IPS-11a (cell line): ENCODE data around the gene PRKAG2.

Experiments used
- H3K4me3 ChIP-seq: one replicate; pipeline ENCODE4 v1.5.1; 2013; ENCODE audit warnings: low read depth, low read length, control low read depth

PRKAG2 gene

GRCh38 chr7:151684408-151685175 is 192.3 kb downstream of the PRKAG2 start:
- no peak overlapping the region for H3K4me3 ChIP-seq

DNA sequence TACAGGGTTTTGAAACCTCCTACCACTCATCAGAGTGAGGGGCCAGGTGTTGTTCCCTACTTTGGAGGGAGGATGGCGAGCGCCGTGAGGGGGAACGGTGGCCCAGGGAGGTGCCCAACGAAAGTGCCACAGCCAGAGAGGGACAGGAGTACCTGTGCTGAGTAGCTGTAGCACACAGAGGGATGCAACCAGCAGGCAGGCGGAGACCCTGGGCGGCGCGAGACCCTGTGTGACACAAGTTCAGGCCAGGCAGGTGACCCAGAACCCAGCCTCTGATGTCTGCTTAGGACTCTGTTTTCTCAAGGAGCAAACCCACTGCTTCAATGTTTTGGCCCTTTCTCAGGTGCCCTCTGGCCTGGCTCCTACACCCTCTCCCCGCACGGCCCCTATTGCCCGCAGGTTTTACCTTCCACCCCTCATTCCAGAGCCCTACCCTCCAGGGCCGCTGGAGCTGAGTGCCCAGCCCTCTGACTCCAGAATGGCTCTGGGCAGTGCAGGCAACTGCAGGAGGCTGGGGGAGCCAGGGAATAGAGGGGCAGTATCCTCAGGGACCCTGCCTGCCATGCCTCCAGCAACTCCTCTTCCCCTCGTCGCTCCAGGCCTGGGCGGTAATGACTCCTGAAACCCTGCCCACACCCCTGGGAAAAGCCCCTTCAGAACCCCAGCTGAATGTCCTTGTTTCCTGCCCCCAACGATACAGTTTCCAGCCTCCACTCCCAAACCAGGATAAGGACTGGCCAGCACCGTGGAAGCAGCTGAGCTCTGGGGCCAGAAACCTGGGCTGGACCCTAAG is 193.1 kb downstream of the PRKAG2 start:
- H3K4me3 ChIP-seq, result no peak overlapping the region

GRCh38 chr7:151682831-151683614 is 193.9 kb downstream of the PRKAG2 start:
- no peak overlapping the region for H3K4me3 ChIP-seq

DNA sequence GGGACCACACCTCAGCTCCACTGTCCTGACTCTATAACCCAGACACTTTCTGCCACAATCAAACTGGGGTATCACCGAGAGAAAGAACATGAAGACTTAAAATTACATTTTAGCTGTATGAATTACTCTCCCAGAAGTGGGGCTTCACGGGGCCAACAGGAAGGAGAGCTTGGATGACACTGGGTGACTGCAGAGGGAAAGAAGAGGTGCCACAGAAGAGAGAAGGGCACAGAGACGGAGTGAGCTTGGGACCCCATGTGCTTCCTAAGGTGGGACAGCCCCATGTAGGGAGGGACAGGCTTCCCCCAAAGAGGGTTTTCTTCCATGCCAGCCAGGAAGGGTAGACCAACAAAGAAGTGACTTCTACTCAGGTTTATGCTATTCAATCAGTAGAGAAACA is 195.2 kb downstream of the PRKAG2 start:
- H3K4me3 ChIP-seq, result no peak overlapping the region

DNA sequence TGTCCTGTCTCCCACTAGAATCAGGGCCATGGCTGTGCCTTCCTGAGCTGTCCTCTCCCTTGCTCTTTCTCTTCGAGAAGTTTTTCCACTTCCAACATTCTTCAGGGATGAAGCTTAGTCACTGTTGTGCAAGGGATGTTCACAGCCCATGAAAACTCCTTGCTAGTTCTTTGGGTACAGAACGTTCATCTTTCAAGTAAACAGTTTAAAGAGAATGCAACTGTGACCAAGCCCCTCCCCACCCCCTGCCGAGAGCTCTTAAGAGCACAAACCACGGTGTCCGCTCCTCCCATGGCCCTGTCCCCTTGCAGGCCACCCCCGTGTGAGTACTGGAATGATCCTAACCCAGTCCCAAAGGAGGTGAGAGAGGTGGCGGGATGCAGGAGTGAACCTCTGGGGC is 196.1 kb downstream of the PRKAG2 start:
- H3K4me3 ChIP-seq, result no peak overlapping the region

DNA sequence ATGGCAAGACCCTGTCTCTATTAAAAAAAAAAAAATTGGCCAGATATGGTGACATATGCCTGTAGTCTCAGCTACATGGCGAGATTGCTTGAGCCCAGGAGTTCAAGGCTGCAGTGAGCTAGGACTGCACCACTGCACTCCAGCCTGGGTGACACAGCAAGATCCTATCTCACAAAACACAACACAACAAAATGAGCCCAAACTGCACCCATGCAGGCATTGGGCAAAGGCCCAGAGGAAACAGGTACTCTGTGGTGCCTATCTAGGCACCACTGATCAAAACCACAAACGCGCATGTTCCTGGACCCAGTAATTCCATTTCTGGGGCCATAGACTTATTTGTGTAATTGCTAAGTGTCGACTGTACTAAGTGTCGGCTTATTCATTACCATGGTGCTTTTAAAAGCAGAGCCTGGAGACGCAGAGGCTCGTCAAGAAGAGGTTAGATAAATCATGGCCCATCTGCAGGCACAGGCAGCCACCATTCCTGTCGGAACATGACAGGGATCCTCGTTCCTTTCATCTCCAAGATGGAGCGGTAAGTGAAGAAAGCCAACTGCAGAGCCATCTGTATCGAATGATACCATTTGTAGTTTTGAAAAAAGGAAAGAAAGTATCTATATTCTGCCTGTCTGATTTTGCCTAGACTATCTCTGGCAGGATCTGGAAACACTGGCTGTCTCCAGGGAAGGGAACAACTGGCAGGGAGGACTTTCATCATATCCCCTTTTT is 196.9 kb downstream of the PRKAG2 start:
- H3K4me3 ChIP-seq, result no peak overlapping the region

DNA sequence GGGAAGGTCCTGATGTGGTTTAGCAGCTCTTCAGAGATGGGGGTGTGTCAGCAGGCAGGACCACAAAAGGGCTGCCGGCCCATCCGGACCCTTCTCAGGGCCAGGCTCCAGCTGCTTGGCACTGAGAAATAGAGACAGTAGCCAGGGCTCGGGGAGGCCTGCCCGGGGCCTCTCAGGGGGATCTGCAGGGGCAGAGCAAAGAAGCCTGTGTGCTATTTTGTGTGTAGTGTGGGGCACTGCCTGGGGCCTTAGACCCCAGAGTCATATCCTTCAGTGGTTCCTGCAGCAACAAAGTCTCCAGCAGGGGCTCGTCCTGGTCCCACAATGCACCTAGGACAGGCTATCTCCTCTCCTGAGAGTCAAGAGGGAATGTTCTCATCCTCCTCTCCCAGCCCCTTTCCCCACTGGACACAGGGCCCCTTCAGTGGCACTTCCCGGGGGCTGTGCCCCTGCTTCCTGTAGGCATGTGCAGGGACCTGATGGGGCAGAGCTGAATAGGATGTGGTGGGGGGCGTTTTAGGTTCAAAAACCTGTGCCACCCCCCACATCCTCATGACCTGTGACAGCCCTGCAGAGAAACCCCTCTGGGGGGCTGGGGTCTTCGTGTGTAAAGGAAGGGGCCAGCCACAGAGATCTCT is 197.7 kb downstream of the PRKAG2 start:
- no peak overlapping the region for H3K4me3 ChIP-seq

DNA sequence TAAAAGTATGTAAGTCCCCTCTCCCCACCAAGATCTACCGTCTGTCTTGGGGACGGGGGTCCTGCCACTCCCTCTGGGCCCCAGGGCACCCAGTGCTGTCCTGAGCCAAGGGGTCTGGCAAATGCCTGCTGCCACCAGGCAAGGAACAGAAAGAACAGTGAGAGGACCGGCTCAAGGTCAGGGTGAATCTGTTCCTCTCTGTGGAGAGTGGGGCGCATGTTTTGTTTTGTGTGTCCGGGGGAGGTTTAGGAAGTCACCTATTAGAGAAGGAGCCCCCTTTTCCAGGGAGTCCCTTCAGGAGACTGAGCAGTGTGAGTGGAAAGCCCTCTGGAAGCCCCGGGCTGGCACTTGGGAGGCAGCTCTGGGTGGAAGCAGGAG is 198.7 kb downstream of the PRKAG2 start:
- H3K4me3 ChIP-seq, result no peak overlapping the region

- H3K4me3 ChIP-seq, result no peak overlapping the region
Observed at GRCh38 chr7:151677581-151678226, 199.2 kb downstream of the PRKAG2 start.

- H3K4me3 ChIP-seq, result no peak overlapping the region
Observed at GRCh38 chr7:151676759-151677158, 200.2 kb downstream of the PRKAG2 start.

- no peak overlapping the region for H3K4me3 ChIP-seq
Observed at GRCh38 chr7:151675196-151675920, 201.6 kb downstream of the PRKAG2 start.

- H3K4me3 ChIP-seq, result no peak overlapping the region
Observed at GRCh38 chr7:151674161-151674920, 202.6 kb downstream of the PRKAG2 start.

DNA sequence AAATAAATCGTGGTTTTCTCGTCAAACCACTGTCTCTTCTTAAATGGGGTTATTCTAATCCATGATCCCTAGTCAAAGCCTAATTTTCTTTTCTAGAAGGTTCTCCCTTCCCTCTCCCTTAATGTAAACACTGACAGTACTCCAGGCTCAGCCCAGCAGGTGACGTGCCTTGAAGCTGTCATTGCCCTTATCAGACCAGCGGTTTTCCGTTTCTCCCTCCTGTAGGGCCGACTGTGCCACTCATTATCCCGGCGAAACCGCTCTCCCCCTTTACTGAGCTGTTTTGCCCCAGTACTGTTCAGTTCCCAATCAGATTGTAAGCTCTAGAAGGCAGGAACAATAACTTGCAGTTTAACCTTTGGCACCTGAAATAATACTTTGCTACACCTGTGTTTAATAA is 203.7 kb downstream of the PRKAG2 start:
- no peak overlapping the region for H3K4me3 ChIP-seq

DNA sequence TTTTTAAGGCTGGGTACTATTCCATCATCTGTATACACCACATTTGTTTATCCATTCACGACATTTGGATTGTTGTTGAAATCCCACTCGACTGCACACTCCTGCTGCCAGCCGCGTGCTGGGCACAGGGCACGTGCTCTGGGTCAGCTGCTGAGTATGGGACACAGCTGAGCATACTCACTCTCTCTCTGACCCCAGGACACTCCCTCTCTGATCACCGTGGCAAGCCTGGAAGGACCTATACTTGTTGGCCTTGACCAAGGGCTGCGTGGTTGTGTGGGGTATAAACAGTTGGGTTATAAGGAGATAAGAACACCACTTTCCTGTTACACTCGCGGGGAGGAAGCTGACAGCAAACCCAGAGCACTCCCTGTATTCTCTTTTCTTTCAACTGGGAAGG is 204.2 kb downstream of the PRKAG2 start:
- no peak overlapping the region for H3K4me3 ChIP-seq

DNA sequence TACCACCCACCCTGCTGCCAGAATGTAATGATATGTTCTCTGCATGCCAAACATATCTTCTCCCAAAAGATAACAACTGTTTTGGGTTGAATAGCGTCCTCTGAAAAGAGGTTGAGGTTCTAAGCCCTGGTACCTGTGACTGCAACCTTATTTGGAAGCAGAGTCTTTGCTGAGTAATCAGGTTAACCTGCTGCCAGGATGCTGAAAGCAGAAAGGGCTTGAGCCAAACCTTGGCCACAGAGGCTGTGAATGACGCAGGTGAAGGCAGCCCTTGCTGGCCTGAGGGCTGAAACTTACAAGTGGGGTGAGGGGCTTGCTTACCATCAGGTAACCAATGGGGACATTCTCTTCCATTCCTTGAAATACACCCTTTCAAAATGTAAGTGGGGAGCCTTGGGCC is 205.4 kb downstream of the PRKAG2 start:
- no peak overlapping the region for H3K4me3 ChIP-seq

DNA sequence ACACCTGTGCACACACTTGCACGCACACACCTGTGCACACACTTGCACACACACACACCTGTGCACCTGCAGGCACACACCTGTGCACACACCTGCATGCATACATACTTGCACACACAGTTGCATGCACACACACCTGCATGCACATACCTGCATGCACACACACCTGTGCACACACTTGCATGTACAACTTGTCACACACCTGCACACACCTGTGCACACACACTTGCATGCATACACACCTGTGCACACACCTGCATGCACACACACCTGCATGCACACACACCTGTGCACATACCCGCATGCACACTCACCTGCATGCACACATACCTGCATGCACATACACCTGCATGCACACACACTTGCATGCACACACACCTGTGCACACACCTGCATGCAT is 207.2 kb downstream of the PRKAG2 start:
- H3K4me3 ChIP-seq, result no peak overlapping the region

- H3K4me3 ChIP-seq, result no peak overlapping the region
Observed at GRCh38 chr7:151666886-151667285, 210.0 kb downstream of the PRKAG2 start.

DNA sequence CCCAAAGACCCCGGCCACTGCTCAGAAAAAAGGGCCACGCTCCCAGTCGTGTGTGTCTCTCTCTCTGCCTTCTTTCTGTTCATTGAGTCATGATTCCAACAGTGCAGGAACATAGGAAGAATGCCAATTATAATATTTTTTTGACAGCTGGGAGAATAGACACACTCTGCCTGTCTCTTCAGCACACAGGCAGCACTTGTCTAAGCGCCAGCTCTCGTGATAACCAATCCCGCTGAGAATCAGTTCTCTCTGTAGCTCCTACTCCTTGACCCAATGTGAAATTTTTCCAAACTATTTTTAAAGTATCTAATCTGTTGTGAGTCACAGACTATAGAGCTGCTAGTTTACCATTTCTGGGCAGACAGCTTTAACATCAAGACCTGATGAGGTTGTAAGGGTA is 211.5 kb downstream of the PRKAG2 start:
- no peak overlapping the region for H3K4me3 ChIP-seq

DNA sequence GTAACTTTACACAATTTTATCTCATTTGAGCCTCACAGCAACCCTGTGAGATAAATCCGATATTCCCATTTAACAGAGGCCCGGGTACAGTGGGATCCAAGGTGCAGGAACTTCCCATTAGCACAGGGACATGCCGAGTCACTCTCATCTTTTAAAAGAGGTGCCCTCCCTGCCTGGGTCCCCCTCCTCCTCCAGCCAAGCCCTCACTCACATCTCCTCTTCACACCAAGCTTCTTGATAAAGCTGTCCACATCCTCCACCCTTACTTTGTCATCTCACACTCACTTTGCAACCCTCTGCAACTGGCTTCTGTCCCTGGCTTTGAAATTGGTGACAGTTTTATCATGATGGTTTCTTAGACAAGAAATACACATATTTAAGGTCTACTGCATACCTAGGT is 212.6 kb downstream of the PRKAG2 start:
- no peak overlapping the region for H3K4me3 ChIP-seq
